Jurkat, Clone E6-1 (cell line): Measurements from ENCODE around the gene CDH4.

Experiments
- DNase-seq: peaks from one replicate; pipeline ENCODE4 v3.0.0-alpha.2; 2011; ENCODE audit warnings: low read depth, low spot score
- H3K4me3 ChIP-seq: 2 replicates; pipeline ENCODE4 v1.5.1; 2011; ENCODE audit warnings: mild to moderate bottlenecking, low read length, control low read depth, moderate library complexity

CDH4 gene

GRCh38 chr20:61830991-61831390, 578.9 kb downstream of the CDH4 start:
- no peak for DNase-seq
- no peak overlapping the region for H3K4me3 ChIP-seq

GRCh38 chr20:61832181-61832580, 580.1 kb downstream of the CDH4 start:
- DNase-seq = no peak

DNA sequence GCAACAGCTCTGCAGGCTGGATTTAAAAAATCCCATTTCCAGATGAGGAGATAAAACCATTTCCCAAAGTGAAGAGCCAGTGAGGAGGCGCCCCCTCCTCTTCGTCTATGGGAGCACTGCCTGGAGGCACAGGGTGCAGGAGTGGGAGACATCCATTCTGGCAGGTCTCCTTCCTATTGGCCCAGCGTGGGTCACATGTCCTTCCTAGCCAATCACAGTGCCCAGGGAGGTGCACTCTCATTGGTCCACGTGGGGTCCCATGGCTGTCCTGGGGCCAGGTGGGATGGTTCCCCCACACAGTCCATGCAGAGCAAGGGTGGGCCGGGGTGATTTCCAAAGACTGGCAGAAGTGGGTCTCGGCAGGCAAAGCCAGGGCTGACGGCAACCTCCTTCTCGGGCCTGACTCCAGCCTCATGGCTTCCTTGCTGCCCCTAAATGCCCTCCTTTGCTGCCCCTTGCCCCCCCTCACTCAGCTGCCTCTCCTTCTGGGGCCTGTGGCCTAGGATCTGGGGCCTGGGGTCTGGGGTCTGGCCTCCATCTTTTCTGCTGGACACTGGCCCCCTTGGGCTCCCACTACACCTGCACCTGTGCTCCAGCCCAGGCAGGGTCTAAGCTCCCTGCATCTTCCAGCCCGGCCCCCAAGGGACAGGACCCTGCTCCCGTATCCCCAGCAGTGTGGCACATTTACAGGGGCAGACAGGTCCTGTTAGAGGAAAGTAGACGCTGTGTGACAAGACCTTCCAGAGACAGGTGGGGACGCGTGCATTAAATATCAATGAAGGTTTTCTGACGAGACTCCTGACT, 581.9 kb downstream of the CDH4 start:
- DNase-seq = no peak
- no peak overlapping the region for H3K4me3 ChIP-seq

More at GRCh38 chr20:61832181-61832580, 580.1 kb downstream of the CDH4 start:
- no peak overlapping the region for H3K4me3 ChIP-seq

GRCh38 chr20:61835301-61835700, 583.2 kb downstream of the CDH4 start:
- no peak for DNase-seq

GRCh38 chr20:61835791-61836350, 583.8 kb downstream of the CDH4 start:
- H3K4me3 ChIP-seq = no peak overlapping the region
- DNase-seq = no peak

More at GRCh38 chr20:61835301-61835700, 583.2 kb downstream of the CDH4 start:
- no peak overlapping the region for H3K4me3 ChIP-seq

- no peak for DNase-seq
- no peak overlapping the region for H3K4me3 ChIP-seq
Observed at GRCh38 chr20:61837200-61837599, 585.1 kb downstream of the CDH4 start.

DNA sequence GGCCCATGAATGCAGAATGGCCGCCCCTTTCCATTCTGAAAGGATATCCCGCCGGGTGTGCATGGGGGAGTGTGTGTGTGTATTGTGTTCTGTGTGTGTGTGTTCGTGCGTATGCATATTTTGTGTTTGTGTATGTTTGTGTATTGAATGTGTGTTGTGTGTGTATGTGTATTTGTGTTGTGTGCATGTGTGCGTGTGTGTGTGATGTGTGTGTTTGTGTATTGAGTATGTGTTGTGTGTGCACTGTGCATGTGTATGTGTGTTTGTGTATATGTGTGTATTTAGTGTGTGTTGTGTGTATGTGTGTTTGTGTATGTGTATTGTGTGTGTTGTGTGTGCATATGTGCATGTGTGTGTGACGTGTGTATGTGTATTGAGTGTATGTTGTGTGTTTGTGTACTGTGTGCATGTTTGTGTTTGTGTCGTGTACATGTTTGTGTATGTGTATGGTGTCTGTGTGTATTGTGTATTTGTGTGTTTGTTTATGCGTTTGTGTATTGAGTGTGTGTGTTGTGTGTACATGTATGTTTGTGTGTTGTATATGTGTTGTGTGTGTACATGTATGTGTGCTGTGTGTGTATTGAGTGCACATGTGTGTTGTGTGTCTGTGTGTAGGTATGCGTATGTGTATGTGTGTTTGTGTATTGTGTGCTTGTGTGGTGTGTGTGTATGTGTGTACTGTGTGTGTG, 587.3 kb downstream of the CDH4 start:
- H3K4me3 ChIP-seq = no peak overlapping the region
- DNase-seq = no peak

DNA sequence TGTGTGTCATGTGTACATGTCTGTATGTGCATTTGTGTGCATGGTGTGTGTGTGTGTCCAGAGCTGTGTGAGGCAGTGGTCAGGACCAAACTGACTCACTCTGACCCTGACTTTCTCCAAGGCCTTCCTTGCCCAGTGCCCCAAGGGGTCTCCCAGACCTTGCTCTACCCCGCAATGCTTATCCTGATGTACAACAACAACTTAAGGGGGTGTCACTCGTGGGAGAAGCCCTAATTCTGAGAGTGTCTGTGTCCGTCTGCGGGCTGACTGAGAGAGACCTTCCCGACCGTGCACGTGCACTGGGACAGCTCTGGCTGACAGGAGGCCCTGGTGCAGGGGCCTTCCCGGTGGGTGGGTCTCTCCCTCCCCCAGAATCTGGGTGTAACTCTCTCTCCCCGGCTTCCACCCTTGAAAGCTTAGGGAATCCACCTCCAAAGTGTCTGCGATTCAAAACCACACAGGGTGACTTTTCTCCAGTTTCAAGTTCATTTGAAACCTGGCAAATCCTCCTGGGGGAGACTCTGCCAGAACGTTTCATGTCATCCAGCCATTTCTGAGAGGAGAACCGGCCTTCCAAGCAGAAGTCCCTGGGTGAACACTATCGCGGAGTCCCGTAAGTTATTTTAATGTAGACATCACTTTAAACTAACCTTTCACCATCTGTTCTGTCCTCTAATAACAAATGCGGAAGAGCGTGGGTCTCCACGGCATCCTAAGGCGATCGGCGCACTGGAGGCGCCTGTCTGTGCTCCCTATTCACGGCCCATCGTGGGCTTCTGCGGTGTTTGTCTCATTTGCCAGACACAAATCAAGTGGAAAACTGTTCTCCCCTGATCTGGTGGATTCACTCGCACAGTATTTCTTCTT, 588.1 kb downstream of the CDH4 start:
- H3K4me3 ChIP-seq = no peak overlapping the region
- DNase-seq = no peak

DNA sequence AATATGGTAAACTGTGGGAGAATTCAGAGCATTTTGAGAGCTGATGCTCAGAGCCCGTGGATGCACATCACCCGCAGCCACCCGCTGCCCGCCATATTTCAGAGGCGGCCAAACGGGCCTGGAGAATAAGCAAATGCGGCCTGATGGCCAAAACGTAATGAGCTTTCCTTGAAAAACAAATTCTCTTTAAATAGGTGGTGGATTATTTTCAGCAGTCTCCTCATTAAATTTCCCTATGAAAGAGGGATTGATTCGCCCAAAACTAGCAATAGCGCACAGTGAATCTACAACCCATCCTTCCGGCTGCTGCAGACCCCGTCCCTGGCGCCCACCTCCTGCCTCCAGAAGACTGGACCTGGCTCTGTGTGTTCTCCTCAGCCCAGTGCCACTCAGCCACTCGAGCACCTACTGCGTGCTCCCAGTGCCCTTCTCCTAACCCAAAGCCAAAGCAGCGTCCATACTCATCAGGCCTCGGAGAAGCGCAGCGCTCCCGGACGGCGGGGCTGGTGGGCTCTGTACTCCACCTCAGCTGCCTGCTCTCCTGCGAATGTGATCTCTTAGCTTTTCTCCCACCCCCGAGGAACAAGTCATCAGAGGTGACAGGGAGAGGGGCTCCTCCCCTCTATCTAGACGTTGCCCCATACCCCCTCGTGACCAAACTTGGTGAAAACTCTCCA, 588.9 kb downstream of the CDH4 start:
- H3K4me3 ChIP-seq = no peak overlapping the region
- no peak for DNase-seq

DNA sequence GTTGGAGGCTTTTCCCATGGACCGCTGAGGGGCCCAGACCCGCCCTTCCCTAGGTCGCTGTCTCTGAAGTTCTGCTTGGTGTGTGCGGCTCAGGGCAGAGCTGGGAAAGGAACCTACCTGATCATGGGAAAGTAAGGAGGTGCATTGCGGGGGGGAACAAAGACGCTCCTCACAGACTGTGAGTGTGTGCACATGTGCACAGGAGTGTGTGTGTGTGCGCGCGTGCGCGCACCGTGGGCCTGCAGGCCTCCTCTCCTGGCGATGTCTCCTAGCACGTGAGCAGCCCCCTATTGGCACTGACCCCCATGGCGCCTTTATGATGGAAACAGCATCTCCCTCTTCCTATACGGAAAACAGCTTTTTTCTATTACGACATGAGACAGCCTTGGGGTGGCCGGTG, 589.5 kb downstream of the CDH4 start:
- no peak overlapping the region for H3K4me3 ChIP-seq
- no peak for DNase-seq

DNA sequence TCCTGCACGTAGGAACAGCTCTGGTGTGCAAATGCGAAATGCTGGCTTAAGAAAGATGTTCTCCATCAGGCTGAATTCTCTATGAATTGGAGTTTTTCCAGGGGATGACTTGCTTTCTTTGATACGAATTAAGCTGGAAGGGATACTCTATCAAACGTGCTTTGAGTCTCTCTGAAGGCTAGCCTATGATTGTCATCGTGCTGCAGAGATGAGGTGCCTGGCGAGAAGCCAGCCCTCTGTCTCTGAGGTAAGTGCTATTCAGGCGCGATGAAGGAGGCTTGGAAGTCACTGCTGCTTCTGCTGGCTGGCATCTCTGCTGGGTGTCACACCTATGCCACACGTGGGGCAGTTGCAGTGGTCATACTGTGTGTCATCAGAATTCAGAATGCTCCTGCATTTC, 589.9 kb downstream of the CDH4 start:
- no peak for DNase-seq

DNA sequence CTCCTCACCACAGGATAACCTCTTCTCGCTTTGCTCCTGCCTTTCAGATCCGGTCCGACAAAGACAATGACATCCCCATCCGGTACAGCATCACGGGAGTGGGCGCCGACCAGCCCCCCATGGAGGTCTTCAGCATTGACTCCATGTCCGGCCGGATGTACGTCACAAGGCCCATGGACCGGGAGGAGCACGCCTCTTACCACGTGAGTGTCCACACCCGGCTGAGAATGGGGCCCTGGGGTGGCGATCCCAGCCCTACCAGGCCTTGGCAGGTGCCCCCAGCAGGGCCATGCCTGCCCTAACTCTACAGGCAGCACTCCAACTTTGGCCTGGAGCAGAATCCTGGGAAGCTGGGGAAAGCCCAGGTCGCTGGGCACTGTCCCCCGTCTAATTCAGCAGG, 592.6 kb downstream of the CDH4 start:
- no peak overlapping the region for H3K4me3 ChIP-seq
- DNase-seq = no peak

More for the DNA sequence above, 589.9 kb downstream of the CDH4 start:
- no peak overlapping the region for H3K4me3 ChIP-seq

- DNase-seq = no peak
Observed at GRCh38 chr20:61845233-61845671, 593.2 kb downstream of the CDH4 start.

DNA sequence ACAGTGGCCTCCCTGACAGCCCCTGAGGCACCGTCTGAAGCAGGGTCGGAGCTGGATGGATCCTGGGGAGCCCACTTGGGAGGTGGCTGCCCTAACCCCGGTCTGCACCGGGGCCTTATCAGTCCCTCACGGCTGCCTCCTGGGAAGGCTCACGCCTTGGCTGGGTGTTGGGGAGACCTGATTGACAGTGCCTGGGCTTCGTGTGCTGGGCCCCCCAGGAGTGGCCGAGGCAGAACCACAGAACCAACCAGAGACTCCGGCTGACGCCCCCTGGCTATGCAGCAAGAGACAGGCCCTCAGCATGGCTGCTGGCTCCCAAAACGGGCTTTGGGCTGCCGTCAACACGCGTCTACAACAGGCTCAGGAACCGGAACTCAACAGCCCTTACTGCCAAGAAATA, 594.0 kb downstream of the CDH4 start:
- DNase-seq = no peak
- no peak overlapping the region for H3K4me3 ChIP-seq

More at GRCh38 chr20:61845233-61845671, 593.2 kb downstream of the CDH4 start:
- H3K4me3 ChIP-seq = no peak overlapping the region

GRCh38 chr20:61846741-61847419, 594.8 kb downstream of the CDH4 start:
- DNase-seq = no peak
- H3K4me3 ChIP-seq = no peak overlapping the region

DNA sequence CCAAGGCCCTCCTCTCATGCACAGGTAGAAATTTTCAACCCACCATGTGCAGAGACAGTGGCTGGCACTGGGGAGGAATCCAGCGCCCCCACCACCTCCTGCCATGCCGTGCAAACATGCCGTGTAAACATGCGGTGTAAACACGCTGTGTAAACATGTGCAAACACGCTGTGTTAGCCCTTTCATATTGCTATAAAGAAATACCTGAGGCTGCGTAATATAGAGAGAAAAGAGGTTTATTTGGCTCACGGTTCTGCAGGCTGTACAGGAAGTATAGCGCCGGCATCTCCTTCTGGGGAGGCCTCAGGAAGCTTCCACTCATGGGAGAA, 595.3 kb downstream of the CDH4 start:
- no peak for DNase-seq
- H3K4me3 ChIP-seq = no peak overlapping the region

- DNase-seq = no peak
- no peak overlapping the region for H3K4me3 ChIP-seq
Observed at GRCh38 chr20:61847986-61848385, 595.9 kb downstream of the CDH4 start.

DNA sequence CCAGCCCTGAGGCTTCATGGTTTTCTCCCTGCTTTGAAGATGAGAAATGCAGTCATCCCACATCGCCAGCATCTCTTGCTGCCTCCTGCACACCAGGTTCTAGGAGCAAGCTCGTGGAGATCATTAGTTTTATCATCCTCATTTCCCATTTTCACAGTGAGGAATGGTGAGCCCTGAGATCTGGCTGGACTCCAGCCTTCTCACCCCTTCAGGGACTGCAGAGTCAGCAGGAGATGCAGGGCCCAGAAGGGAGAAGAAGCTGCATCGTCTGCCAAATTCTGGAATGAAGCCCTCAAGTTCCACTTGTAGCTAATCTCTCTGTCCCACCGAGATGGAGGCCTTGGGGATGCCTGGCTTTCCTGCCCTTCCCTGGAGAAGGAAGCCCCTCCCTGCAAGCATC, 596.8 kb downstream of the CDH4 start:
- no peak for DNase-seq
- H3K4me3 ChIP-seq = no peak overlapping the region
